Osteoblast (primary cell): Measurements from ENCODE around the gene B3GNT8. TPM values are rescaled to one million over a fixed set of nuclear protein-coding genes. Genes with fewer than 3 reads are reported as not detected.
"Not testable (repeated sequence)": the region's sequence is repeated elsewhere in the genome, so short reads cannot be mapped to it uniquely, and the experiment has no call there.

Experiments
- DNase-seq: peaks from one replicate; pipeline ENCODE4 v3.0.0; 2011; ENCODE audit warnings: low spot score, mixed read lengths; ENCODE audit not compliant: insufficient read length; ENCODE audit errors: missing footprints
- H2AFZ ChIP-seq: 2 replicates; pipeline ENCODE4 v1.6.0; 2011; ENCODE audit warnings: mild to moderate bottlenecking, low read length
- H3K27ac ChIP-seq: 2 replicates; pipeline ENCODE4 v1.5.1; 2011; ENCODE audit warnings: mild to moderate bottlenecking, low read depth, low read length, moderate library complexity
- H3K27me3 ChIP-seq: 2 replicates; pipeline ENCODE4 v1.6.0; 2012; ENCODE audit warnings: mild to moderate bottlenecking, control low read depth, inconsistent platforms, low read length, moderate library complexity; ENCODE audit not compliant: insufficient read depth
- H3K36me3 ChIP-seq: 2 replicates; pipeline ENCODE4 v1.5.1; 2011; ENCODE audit warnings: mild to moderate bottlenecking, low read length, control low read depth, moderate library complexity; ENCODE audit not compliant: insufficient read depth
- H3K4me1 ChIP-seq: 2 replicates; pipeline ENCODE4 v1.5.1; 2011; ENCODE audit warnings: mild to moderate bottlenecking, low read length, control low read depth, moderate library complexity; ENCODE audit not compliant: insufficient read depth
- H3K4me2 ChIP-seq: 2 replicates; pipeline ENCODE4 v1.6.0; 2011; ENCODE audit warnings: mild to moderate bottlenecking, low read length; ENCODE audit not compliant: insufficient read depth
- H3K4me3 ChIP-seq: fragments of 200-600 bp; sonication (generic); 3 replicates; pipeline ENCODE4 v1.5.1; 2012; ENCODE audit warnings: mild to moderate bottlenecking, low read length, inconsistent platforms; ENCODE audit not compliant: insufficient read depth
- H3K79me2 ChIP-seq: 2 replicates; pipeline ENCODE4 v1.6.0; 2012; ENCODE audit warnings: mild to moderate bottlenecking, low read length, control low read depth, inconsistent platforms; ENCODE audit not compliant: insufficient read depth
- H3K9me3 ChIP-seq: 2 replicates; pipeline ENCODE4 v1.5.1; 2011; ENCODE audit warnings: low read depth, low read length, control low read depth
- H4K20me1 ChIP-seq: 2 replicates; pipeline ENCODE4 v1.6.0; 2012; ENCODE audit warnings: mild to moderate bottlenecking, low read length, control low read depth; ENCODE audit not compliant: insufficient read depth
- total RNA-seq: library from RNA; depleted of rRNA; stranded (reverse); fragments of >200 nt; gene quantifications from 2 replicates; pipeline ENCODE4 v1.2.3, GENCODE V29; 2012
- TF ChIP-seq, protein P1 (sequence below): IDR thresholded peaks from 2 replicates; pipeline ENCODE4 v1.5.1; 2011; ENCODE audit warnings: mild to moderate bottlenecking, low read depth, low read length, moderate library complexity; ENCODE audit errors: extremely low read depth

The B3GNT8 gene
- total RNA-seq, 1 donor: 0.72 TPM

DNA sequence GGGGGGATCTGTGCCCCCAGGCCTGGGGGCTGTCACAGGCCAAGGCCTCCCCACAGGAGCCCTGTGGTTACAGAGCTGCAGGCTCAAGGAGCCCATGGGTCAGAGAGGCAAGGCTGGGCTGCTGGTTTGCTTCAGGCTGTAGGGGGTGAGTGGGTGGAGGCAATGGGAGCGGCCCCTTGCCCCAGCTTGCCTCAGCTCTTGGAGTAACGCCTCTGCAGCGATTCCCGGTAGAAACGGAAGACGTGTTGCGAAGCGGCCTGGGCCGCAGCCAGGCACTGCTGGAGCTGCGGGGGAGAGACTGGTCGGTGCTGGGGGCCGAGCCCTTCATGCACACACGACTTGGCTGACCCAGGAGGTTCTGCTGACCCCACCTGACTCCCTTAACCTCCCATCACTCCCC lies 40.7 kb downstream of the B3GNT8 start:
- TF ChIP-seq, protein P1, sequence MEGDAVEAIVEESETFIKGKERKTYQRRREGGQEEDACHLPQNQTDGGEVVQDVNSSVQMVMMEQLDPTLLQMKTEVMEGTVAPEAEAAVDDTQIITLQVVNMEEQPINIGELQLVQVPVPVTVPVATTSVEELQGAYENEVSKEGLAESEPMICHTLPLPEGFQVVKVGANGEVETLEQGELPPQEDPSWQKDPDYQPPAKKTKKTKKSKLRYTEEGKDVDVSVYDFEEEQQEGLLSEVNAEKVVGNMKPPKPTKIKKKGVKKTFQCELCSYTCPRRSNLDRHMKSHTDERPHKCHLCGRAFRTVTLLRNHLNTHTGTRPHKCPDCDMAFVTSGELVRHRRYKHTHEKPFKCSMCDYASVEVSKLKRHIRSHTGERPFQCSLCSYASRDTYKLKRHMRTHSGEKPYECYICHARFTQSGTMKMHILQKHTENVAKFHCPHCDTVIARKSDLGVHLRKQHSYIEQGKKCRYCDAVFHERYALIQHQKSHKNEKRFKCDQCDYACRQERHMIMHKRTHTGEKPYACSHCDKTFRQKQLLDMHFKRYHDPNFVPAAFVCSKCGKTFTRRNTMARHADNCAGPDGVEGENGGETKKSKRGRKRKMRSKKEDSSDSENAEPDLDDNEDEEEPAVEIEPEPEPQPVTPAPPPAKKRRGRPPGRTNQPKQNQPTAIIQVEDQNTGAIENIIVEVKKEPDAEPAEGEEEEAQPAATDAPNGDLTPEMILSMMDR: no peak
- Histone ChIP-seq H3K27ac (no peak overlapping the region), H3K4me1 (no peaks in the 10 kb centered on the region), H4K20me1 (peaks cover 3% of the 10 kb centered on the region), H3K4me2 (no peak overlapping the region), H3K27me3 (no peaks in the 10 kb centered on the region), H2AFZ (no peak overlapping the region), H3K79me2 (no peaks in the 10 kb centered on the region), H3K4me3 (no peak overlapping the region), H3K36me3 (peaks cover 6% of the 10 kb centered on the region), H3K9me3 (no peaks in the 10 kb centered on the region)
- DNase-seq: no peak

DNA sequence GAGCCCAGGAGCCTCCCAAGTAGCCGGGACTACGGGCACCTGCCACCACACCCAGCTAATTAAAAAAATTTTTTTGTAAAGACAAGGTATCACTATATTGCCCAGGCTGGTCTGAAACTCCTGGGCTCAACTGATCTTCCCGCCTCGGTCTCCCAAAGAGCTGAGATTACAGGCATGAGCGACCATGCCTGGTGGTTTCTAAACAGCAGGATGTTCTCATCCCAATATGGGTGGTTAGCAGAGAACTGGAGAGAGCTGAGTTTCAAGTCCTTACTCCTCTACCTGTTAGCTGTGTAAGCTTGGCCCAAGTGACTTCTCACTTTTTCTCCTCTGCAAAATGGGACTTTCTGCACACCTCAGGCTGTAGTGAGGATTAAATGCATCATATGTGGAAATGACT lies 42.8 kb downstream of the B3GNT8 start:
- peaks cover 3% of the 10 kb centered on the region for H4K20me1 ChIP-seq
- no peaks in the 10 kb centered on the region for H3K4me1 ChIP-seq
- no peaks in the 10 kb centered on the region for H3K79me2 ChIP-seq
- H3K9me3 ChIP-seq: no peaks in the 10 kb centered on the region
- TF ChIP-seq, protein P1: no peak
- no peak overlapping the region for H3K27ac ChIP-seq
- no peaks in the 10 kb centered on the region for H3K27me3 ChIP-seq
- H2AFZ ChIP-seq: no peak overlapping the region
- H3K4me2 ChIP-seq: no peak overlapping the region
- no peak overlapping the region for H3K4me3 ChIP-seq
- no peaks in the 10 kb centered on the region for H3K36me3 ChIP-seq
- no peak for DNase-seq

DNA sequence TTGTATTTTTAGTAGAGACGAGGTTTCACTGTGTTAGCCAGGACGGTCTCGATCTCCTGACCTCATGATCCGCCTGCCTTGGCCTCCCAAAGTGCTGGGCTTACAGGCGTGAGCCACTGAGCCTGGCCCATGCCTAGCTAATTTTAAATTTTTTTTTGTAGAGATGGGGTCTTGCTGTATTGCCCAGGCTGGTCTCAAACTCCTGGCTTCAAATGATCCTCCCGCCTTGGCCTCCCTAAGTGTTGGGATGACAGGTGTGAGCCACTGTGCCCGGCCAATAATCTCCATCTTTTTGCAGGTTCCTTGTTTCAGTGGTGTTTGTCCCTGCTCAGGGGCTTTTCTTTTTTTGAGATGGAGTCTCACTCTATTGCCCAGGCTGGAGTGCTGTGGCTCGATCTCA lies 45.6 kb downstream of the B3GNT8 start:
- not testable (repeated sequence) for DNase-seq, H3K9me3 ChIP-seq, H2AFZ ChIP-seq, H3K4me3 ChIP-seq, H3K4me2 ChIP-seq, H3K27ac ChIP-seq, H3K4me1 ChIP-seq, H4K20me1 ChIP-seq, H3K27me3 ChIP-seq, H3K36me3 ChIP-seq, H3K79me2 ChIP-seq

DNA sequence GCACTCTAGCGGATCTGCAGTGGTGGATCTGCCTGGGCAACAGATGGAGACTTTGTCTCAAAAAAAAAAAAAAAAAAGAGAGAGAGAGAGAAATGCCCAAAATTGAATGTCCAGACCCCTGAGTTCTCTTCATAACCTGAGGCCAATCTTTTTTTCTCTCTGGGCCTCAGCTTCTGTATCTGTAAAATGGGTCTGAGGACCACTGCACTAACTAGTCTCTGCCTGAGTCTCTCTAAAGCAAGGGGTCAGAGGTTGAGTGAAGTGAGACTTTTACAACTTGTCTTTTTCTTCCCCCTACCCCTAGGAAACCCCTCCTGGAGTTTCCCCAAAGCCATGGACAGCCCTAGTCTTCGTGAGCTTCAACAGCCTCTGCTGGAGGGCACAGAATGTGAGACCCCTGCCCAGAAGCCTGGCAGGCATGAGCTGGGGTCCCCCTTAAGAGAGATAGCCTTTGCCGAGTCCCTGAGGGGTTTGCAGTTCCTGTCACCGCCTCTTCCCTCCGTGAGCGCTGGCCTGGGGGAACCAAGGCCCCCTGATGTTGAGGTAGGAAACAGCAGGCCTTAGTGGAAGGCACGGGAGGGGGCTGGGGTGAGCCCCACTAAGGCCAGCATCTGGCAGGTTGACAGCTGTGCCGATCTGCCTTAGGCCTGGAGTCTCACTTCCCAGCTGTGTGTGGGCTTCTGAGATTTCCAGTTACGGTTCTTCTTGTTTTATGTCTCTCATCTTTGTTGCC lies 49.0 kb downstream of the B3GNT8 start:
- H4K20me1 ChIP-seq: peaks cover 13% of the 10 kb centered on the region
- H3K27me3 ChIP-seq: no peaks in the 10 kb centered on the region
- TF ChIP-seq, protein P1: no peak
- H3K4me3 ChIP-seq: no peak overlapping the region
- no peak overlapping the region for H3K4me2 ChIP-seq
- H3K9me3 ChIP-seq: no peaks in the 10 kb centered on the region
- H3K4me1 ChIP-seq: peaks cover 12% of the 10 kb centered on the region
- no peaks in the 10 kb centered on the region for H3K36me3 ChIP-seq
- no peak overlapping the region for H3K27ac ChIP-seq
- DNase-seq: no peak
- peaks cover 9% of the 10 kb centered on the region for H3K79me2 ChIP-seq
- H2AFZ ChIP-seq: no peak overlapping the region
